K562 (cell line): ENCODE data around the gene ARF1. TPM values are rescaled to one million over a fixed set of nuclear protein-coding genes. Genes with fewer than 3 reads are reported as not detected.
A peak's percentile ranks its signal among the peaks of the same experiment; 100 is the strongest.

Source experiments
- ATAC-seq: fragments of 200-7000 bp; cut with Tn5 transposase; 3 replicates; pipeline ENCODE4 v1.9.1; 2020; ENCODE audit warnings: moderate library complexity
- BruUV-seq: library from RNA; stranded (reverse); fragments of 400-500 nt; replicated peaks from 2 replicates; lab custom pipeline; 2021; lab: Mats Ljungman, UMichigan
- CTCF ChIA-PET: fragments of 300-600 bp; formaldehyde crosslinking; extraction: SDS; loops from one replicate; lab custom pipeline; 2021; ENCODE audit warnings: low intra/inter-chr PET ratio; lab: Yijun Ruan, JAX
- POLR2A ChIA-PET: fragments of 300-600, 350-650 bp; sonication (Branson Sonifier 250); formaldehyde crosslinking; extraction: SDS; loops from one replicate; lab custom pipeline; 2021; ENCODE audit warnings: antibody characterized with exemption, inconsistent platforms; lab: Yijun Ruan, JAX
- DNase-seq, 4 experiments: peaks; one replicate each; pipeline versions ENCODE4 v3.0.0 to v3.0.0-alpha.2; 2011 to 2018; ENCODE audit warnings: low spot score in 3 of 4, mixed read lengths in 3 of 4; ENCODE audit errors: extremely low read depth in 1 of 4
- FAIRE-seq: peaks from 2 replicates; lab custom pipeline; 2011; peaks lifted over from hg19 to GRCh38; lab: Jason Lieb, UNC
- H2AFZ ChIP-seq: 2 replicates; pipeline ENCODE4 v1.6.0; 2011; ENCODE audit warnings: low read depth, low read length, control low read depth, inconsistent platforms
- H3K27ac ChIP-seq: fragments of 200-600 bp; 3 replicates; pipeline ENCODE4 v1.8.0; 2011; ENCODE audit warnings: low read depth, mild to moderate bottlenecking, control low read depth, inconsistent platforms, low read length, moderate library complexity, mixed read lengths; ENCODE audit errors: extremely low read depth
- H3K27me3 ChIP-seq, 2 experiments: fragments of 300-600 bp in 1 of 2; 2 replicates in 1 of 2; 3 replicates in 1 of 2; pipeline versions ENCODE4 v1.6.0 to v1.8.0; 2011; ENCODE audit warnings: inconsistent platforms in 2 of 2, low read length in 2 of 2, mild to moderate bottlenecking in 1 of 2, mixed read lengths in 1 of 2, moderate library complexity in 1 of 2; ENCODE audit not compliant: control insufficient read depth in 2 of 2, insufficient read depth in 2 of 2
- H3K36me3 ChIP-seq: fragments of 300-600 bp; 3 replicates; pipeline ENCODE4 v1.8.0; 2011; ENCODE audit warnings: mild to moderate bottlenecking, low read length, inconsistent platforms; ENCODE audit not compliant: control insufficient read depth, insufficient read depth
- H3K4me1 ChIP-seq, 2 experiments: fragments of 200-600 bp in 1 of 2; replicated peaks in 1 of 2; 2 replicates in 1 of 2; 3 replicates in 1 of 2; pipeline versions ENCODE4 v1.5.1 to v1.8.0; 2011; ENCODE audit warnings: inconsistent platforms in 2 of 2, low read length in 2 of 2, mild to moderate bottlenecking in 1 of 2, mixed read lengths in 1 of 2, moderate library complexity in 1 of 2; ENCODE audit not compliant: control insufficient read depth in 2 of 2, insufficient read depth in 2 of 2
- H3K4me2 ChIP-seq: 2 replicates; pipeline ENCODE4 v1.6.1; 2011; ENCODE audit warnings: low read length, control low read depth, inconsistent platforms, mixed read lengths; ENCODE audit not compliant: insufficient read depth
- H3K4me3 ChIP-seq: fragments of 200-600 bp; sonication (generic), shearing (Covaris generic); 2 replicates; pipeline ENCODE4 v1.5.1; 2016; ENCODE audit warnings: control low read depth, inconsistent platforms
- H3K79me2 ChIP-seq: fragments of 200-600 bp; 3 replicates; pipeline ENCODE4 v1.8.0; 2011; ENCODE audit warnings: low read length, inconsistent platforms; ENCODE audit not compliant: control insufficient read depth, insufficient read depth
- H3K9ac ChIP-seq, 2 experiments: 2 replicates each; pipeline versions ENCODE4 v1.6.0 to v1.6.1; 2011; ENCODE audit warnings: low read depth in 2 of 2, low read length in 2 of 2, control low read depth in 1 of 2, inconsistent platforms in 1 of 2, mild to moderate bottlenecking in 1 of 2, mixed read lengths in 1 of 2; ENCODE audit not compliant: insufficient read depth in 1 of 2
- H3K9me1 ChIP-seq: one replicate; pipeline ENCODE4 v1.6.0; 2011; ENCODE audit warnings: inconsistent platforms, mild to moderate bottlenecking, low read length, moderate library complexity; ENCODE audit not compliant: control insufficient read depth, insufficient read depth
- H3K9me3 ChIP-seq: replicated peaks from 2 replicates; pipeline ENCODE4 v1.5.1; 2011; ENCODE audit warnings: low read depth, low read length, inconsistent platforms; ENCODE audit not compliant: control insufficient read depth, insufficient read depth
- H4K20me1 ChIP-seq: replicated peaks from 2 replicates; pipeline ENCODE4 v1.6.1; 2011; ENCODE audit warnings: low read length, inconsistent platforms, mixed read lengths; ENCODE audit not compliant: control insufficient read depth, insufficient read depth
- ARHGAP35 ChIP-seq: fragments of 450-650 bp; IDR thresholded peaks from 2 replicates; pipeline ENCODE4 v1.6.1; 2018; ENCODE audit not compliant: partially characterized antibody
- PHTF2 ChIP-seq: fragments of 250-450 bp; sonication (Bioruptor Pico); IDR thresholded peaks from 2 replicates; pipeline ENCODE4 v1.5.0; 2021; ENCODE audit warnings: mild to moderate bottlenecking
- POLR2H ChIP-seq: IDR thresholded peaks from 2 replicates; pipeline ENCODE4 v1.6.1; 2016; ENCODE audit warnings: missing genetic modification characterization, low read depth, mild to moderate bottlenecking, control low read depth, missing compliant biosample characterization, moderate library complexity
- SIN3A ChIP-seq, 2 experiments: fragments of 150-350 bp in 1 of 2; IDR thresholded peaks; 2 replicates each; pipeline ENCODE4 v1.6.1; 2011 to 2016; ENCODE audit warnings: borderline replicate concordance in 2 of 2, low read depth in 2 of 2, low read length in 2 of 2, mild to moderate bottlenecking in 2 of 2, moderate library complexity in 2 of 2; ENCODE audit not compliant: control insufficient read depth in 1 of 2
- SMARCC2 ChIP-seq: fragments of 450-650 bp; IDR thresholded peaks from 2 replicates; pipeline ENCODE4 v1.6.1; 2017; ENCODE audit warnings: antibody characterized with exemption, moderate library complexity, mild to moderate bottlenecking, low read depth
- SMARCE1 ChIP-seq: fragments of 450-650 bp; IDR thresholded peaks from 2 replicates; pipeline ENCODE4 v1.7.1; 2016; ENCODE audit warnings: mild to moderate bottlenecking
- ZFX ChIP-seq: sonication (generic); formaldehyde crosslinking; IDR thresholded peaks from 2 replicates; pipeline ENCODE4 v1.8.0; 2022; ENCODE audit warnings: mild to moderate bottlenecking, missing genetic modification reagents, moderate library complexity
- ZNF436 ChIP-seq: fragments of 250-450, 450-650 bp; sonication (Bioruptor Pico); formaldehyde crosslinking; IDR thresholded peaks from 2 replicates; pipeline ENCODE4 v1.7.0; 2020; ENCODE audit warnings: mild to moderate bottlenecking
- ZSCAN32 ChIP-seq: fragments of 450-650 bp; formaldehyde crosslinking; IDR thresholded peaks from 2 replicates; pipeline ENCODE4 v1.4.0; 2020; ENCODE audit warnings: mild to moderate bottlenecking, moderate library complexity
- WGBS: fragments of 100-300 bp; shearing (Covaris generic); methylation state at CpG from one replicate; pipeline ENCODE4 v1.1.6; 2016; ENCODE audit warnings: low coverage, mixed read lengths; ENCODE audit not compliant: insufficient coverage; ENCODE audit errors: missing lambda C conversion rate; 5-methylcytosine and 5-hydroxymethylcytosine counted together
- in situ Hi-C: fragments of 300-500 bp; cut with MboI; formaldehyde crosslinking; loops from 4 replicates; pipeline ENCODE4 v1.15.0; 2018; ENCODE audit warnings: inconsistent platforms, mixed read lengths
- intact Hi-C: fragments of 100-400 bp; cut with micrococcal nuclease; formaldehyde crosslinking; loops from 2 replicates; pipeline ENCODE4 v1.14.2; 2022
- polyA plus RNA-seq, 8 experiments: library from polyadenylated mRNA; depleted of rRNA in 4 of 8; stranded (reverse) in 5 of 8; unstranded in 3 of 8; fragments of >200 nt; fragmentation: Nextera tagmentation in 2 of 8; fragmentation: Illumina TruSeq in 1 of 8; extraction: Ambion mirVana in 2 of 8; extraction: Trizol in 1 of 8; gene quantifications; 2 replicates each; pipeline versions ENCODE4 v1.2.1 to v1.2.3, GENCODE V29; 2011 to 2014; ENCODE audit warnings: inconsistent platforms in 1 of 8, missing spikeins in 1 of 8
- total RNA-seq, 7 experiments: library from RNA; depleted of rRNA in 6 of 7; stranded (reverse); fragments of >200 nt in 6 of 7; fragmentation: Illumina TruSeq in 2 of 7; extraction: Trizol in 2 of 7; gene quantifications; 2 replicates each; pipeline versions ENCODE4 v1.2.1 to v1.2.3, GENCODE V29; 2011 to 2021; ENCODE audit warnings: low replicate concordance in 1 of 7
- TF ChIP-seq, protein P1 (sequence below): fragments of 450-650 bp; formaldehyde crosslinking; IDR thresholded peaks from 2 replicates; pipeline ENCODE4 v1.4.0; 2020; ENCODE audit warnings: mild to moderate bottlenecking, mixed read lengths
- TF ChIP-seq, protein P2 (sequence below): conservative IDR thresholded peaks from 2 replicates; pipeline ENCODE4 v1.6.1; 2011; ENCODE audit warnings: low read depth, mild to moderate bottlenecking, low read length; ENCODE audit not compliant: control insufficient read depth
- TF ChIP-seq, protein P3 (sequence below): sonication (generic); formaldehyde crosslinking; IDR thresholded peaks from 2 replicates; pipeline ENCODE4 v1.8.0; 2022; ENCODE audit warnings: mild to moderate bottlenecking, low read depth, missing genetic modification reagents
- TF ChIP-seq, protein P4 (sequence below), 2 experiments: IDR thresholded peaks; 2 replicates each; pipeline ENCODE4 v1.6.1; 2012; ENCODE audit warnings: improper control_type of control experiment in 2 of 2, low read depth in 2 of 2, low read length in 2 of 2, borderline replicate concordance in 1 of 2

The ARF1 gene
- total and polyA plus RNA-seq, 9 of the 15 experiments (the other 6 are each of a cell fraction or from before 2014, with no cell fraction given) = 69.8 to 593 (median 325) TPM

DNA sequence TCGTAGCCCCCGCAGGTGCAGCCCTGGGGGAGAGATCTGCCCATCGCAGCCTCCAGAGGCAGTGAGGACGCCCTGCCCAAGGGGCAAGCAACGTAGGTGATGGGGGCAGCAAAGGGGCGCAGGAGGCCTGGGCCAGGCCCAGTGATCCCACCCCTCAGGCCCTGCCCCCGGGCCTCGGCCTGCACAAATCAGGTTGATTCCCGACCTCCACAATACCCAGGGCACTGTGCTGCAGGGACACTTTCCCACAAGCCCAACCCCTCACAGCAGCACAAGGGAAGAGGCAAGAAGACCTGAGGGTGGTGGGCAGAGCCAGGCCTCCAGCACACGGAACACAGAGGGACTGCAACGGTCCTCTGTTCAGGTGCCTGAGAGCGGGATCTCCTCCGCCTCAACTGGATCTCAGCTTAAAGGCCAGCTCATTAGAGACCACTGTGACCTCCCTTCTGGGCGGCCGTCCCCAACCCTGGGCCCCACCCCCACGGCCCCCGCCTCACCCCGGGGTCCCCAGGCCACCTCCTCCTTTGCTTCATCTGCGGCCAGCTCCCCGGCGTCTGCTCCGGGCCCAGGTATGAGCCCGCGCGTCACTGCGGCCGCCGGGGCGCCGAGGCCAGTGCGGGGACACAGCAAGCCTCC is 812 bp upstream of the ARF1 start:
- FAIRE-seq (no peak), ATAC-seq (peak; percentile 44), DNase-seq (peak; percentile 58 to 87 (median 73))
- BruUV-seq = TSS peak; percentile 47
- Histone ChIP-seq H3K27me3 (no peaks in the 10 kb centered on the region), H3K9me1 (peaks cover 27% of the 10 kb centered on the region), H3K27ac (peak overlapping the region; percentile 98), H3K9ac (peak overlapping the region; percentile 99 to 100), H3K79me2 (peaks cover 61% of the 10 kb centered on the region), H2AFZ (peak overlapping the region; percentile 89), H3K9me3 (no peaks in the 10 kb centered on the region), H4K20me1 (peaks cover 51% of the 10 kb centered on the region), H3K4me2 (peak overlapping the region; percentile 96), H3K4me3 (peak overlapping the region; percentile 96), H3K36me3 (peaks cover 33% of the 10 kb centered on the region), H3K4me1 (peaks cover 30 to 58% of the 10 kb centered on the region in 2 experiments; a peak in 4 of 5 replicates)
- ChIA-PET CTCF (interaction anchor here (0.5 kb wide), 1 partner anchor 1800 kb away, joined by 3 read pairs; no protein-coding TSS in a partner anchor), POLR2A (interaction anchor here (0.5 to 4.3 kb wide), 14 partner anchors 11 to 1588 kb away, joined by 3 to 36 read pairs (median 4); partner anchors contain the start of gene JMJD4)
- intact Hi-C loops (no loop called here), in situ Hi-C loops (no loop called here)
- 4% methylated on average over 29 of the region's 31 CpGs for WGBS
- peak; percentile 67 for TF ChIP-seq ZFX (CRISPR knock-in tag)
- TF ChIP-seq SMARCC2 = no peak
- TF ChIP-seq, protein P1, sequence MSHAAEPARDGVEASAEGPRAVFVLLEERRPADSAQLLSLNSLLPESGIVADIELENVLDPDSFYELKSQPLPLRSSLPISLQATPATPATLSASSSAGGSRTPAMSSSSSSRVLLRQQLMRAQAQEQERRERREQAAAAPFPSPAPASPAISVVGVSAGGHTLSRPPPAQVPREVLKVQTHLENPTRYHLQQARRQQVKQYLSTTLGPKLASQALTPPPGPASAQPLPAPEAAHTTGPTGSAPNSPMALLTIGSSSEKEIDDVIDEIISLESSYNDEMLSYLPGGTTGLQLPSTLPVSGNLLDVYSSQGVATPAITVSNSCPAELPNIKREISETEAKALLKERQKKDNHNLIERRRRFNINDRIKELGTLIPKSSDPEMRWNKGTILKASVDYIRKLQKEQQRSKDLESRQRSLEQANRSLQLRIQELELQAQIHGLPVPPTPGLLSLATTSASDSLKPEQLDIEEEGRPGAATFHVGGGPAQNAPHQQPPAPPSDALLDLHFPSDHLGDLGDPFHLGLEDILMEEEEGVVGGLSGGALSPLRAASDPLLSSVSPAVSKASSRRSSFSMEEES (CRISPR knock-in tag) = no peak
- TF ChIP-seq, protein P2, sequence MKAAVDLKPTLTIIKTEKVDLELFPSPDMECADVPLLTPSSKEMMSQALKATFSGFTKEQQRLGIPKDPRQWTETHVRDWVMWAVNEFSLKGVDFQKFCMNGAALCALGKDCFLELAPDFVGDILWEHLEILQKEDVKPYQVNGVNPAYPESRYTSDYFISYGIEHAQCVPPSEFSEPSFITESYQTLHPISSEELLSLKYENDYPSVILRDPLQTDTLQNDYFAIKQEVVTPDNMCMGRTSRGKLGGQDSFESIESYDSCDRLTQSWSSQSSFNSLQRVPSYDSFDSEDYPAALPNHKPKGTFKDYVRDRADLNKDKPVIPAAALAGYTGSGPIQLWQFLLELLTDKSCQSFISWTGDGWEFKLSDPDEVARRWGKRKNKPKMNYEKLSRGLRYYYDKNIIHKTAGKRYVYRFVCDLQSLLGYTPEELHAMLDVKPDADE = peak; percentile 19; the same call in 1 of the 2 replicates
- no peak for TF ChIP-seq POLR2H (tag)
- TF ChIP-seq ARHGAP35 = peak; percentile 27
- TF ChIP-seq, protein P3, sequence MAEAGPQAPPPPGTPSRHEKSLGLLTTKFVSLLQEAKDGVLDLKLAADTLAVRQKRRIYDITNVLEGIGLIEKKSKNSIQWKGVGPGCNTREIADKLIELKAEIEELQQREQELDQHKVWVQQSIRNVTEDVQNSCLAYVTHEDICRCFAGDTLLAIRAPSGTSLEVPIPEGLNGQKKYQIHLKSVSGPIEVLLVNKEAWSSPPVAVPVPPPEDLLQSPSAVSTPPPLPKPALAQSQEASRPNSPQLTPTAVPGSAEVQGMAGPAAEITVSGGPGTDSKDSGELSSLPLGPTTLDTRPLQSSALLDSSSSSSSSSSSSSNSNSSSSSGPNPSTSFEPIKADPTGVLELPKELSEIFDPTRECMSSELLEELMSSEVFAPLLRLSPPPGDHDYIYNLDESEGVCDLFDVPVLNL = 0 out of 2 replicates have a peak, but pooled peaks have one; percentile 65
- TF ChIP-seq ZNF436 (CRISPR knock-in tag) = no peak
- TF ChIP-seq, protein P4, sequence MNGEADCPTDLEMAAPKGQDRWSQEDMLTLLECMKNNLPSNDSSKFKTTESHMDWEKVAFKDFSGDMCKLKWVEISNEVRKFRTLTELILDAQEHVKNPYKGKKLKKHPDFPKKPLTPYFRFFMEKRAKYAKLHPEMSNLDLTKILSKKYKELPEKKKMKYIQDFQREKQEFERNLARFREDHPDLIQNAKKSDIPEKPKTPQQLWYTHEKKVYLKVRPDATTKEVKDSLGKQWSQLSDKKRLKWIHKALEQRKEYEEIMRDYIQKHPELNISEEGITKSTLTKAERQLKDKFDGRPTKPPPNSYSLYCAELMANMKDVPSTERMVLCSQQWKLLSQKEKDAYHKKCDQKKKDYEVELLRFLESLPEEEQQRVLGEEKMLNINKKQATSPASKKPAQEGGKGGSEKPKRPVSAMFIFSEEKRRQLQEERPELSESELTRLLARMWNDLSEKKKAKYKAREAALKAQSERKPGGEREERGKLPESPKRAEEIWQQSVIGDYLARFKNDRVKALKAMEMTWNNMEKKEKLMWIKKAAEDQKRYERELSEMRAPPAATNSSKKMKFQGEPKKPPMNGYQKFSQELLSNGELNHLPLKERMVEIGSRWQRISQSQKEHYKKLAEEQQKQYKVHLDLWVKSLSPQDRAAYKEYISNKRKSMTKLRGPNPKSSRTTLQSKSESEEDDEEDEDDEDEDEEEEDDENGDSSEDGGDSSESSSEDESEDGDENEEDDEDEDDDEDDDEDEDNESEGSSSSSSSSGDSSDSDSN (IDR thresholded peaks at IDR 0.05; ENCODE audit: borderline replicate concordance in 1 of 2, low read depth in 2 of 2, low read length in 2 of 2) = peak; percentile 17 to 29; a peak in 1 of 4 replicates
- TF ChIP-seq SIN3A (IDR thresholded peaks at IDR 0.05; ENCODE audit: borderline replicate concordance in 2 of 2, control insufficient read depth in 1 of 2, low read depth in 2 of 2, low read length in 2 of 2) = 0 out of 4 replicates have a peak, but pooled peaks of 1 of the 2 experiments have one; percentile 6
- TF ChIP-seq PHTF2 (CRISPR knock-in tag) = no peak
- 0 out of 2 replicates have a peak, but pooled peaks have one; percentile 8 for TF ChIP-seq SMARCE1
- no peak for TF ChIP-seq ZSCAN32
